Measurements from ENCODE around the gene IQCF5.
"Not testable (repeated sequence)": the region's sequence is repeated elsewhere in the genome, so short reads cannot be mapped to it uniquely, and the experiment has no call there.

Gene IQCF5

GRCh38 chr3:51875501-51875900, at the start of gene IQCF5:
TSS of gene IQCF5 (minus strand) at chr3:51875601. CDS start at chr3:51875531, 70 bp downstream.
- DNase-seq: no peak

GRCh38 chr3:51921081-51921578, 45.7 kb upstream of the IQCF5 start:
- no peak for DNase-seq

GRCh38 chr3:51916418-51916817, 41.0 kb upstream of the IQCF5 start:
- DNase-seq: no peak

GRCh38 chr3:51908026-51908425, 32.6 kb upstream of the IQCF5 start:
- DNase-seq: no peak

- no peak for DNase-seq
These were observed 28.8 kb upstream of the IQCF5 start for GRCh38 chr3:51904034-51904823.

GRCh38 chr3:51902361-51902760, 27.0 kb upstream of the IQCF5 start:
- not testable (repeated sequence) for DNase-seq

GRCh38 chr3:51900043-51900442, 24.6 kb upstream of the IQCF5 start:
- DNase-seq: not testable (repeated sequence)

- no peak for DNase-seq
These were observed 22.0 kb upstream of the IQCF5 start for GRCh38 chr3:51897391-51897790.

GRCh38 chr3:51896607-51897305, 21.4 kb upstream of the IQCF5 start:
- no peak for DNase-seq

- DNase-seq: no peak
These were observed 19.5 kb upstream of the IQCF5 start for GRCh38 chr3:51894939-51895338.

- no peak for DNase-seq
These were observed 19.0 kb upstream of the IQCF5 start for GRCh38 chr3:51894391-51894790.

GRCh38 chr3:51891242-51892039, 16.0 kb upstream of the IQCF5 start:
- no peak for DNase-seq

GRCh38 chr3:51888463-51889105, 13.2 kb upstream of the IQCF5 start:
- no peak for DNase-seq

- no peak for DNase-seq
These were observed 12.2 kb upstream of the IQCF5 start for GRCh38 chr3:51887620-51888019.

GRCh38 chr3:51886447-51886846, 11.0 kb upstream of the IQCF5 start:
- DNase-seq: no peak

- DNase-seq: no peak
These were observed 4.5 kb upstream of the IQCF5 start for GRCh38 chr3:51879937-51880336.

GRCh38 chr3:51876186-51876585, 785 bp upstream of the IQCF5 start:
- DNase-seq: no peak

GRCh38 chr3:51874889-51875288, 512 bp downstream of the IQCF5 start:
- no peak for DNase-seq

- no peak for DNase-seq
These were observed 990 bp downstream of the IQCF5 start for GRCh38 chr3:51874411-51874810.

- no peak for DNase-seq
These were observed 1.5 kb downstream of the IQCF5 start for GRCh38 chr3:51873876-51874275.

GRCh38 chr3:51873253-51873766, 2.1 kb downstream of the IQCF5 start:
- DNase-seq: no peak
